HG02571 (cell line): ENCODE measurements around the gene AVPR1B.

Experiments used
- ATAC-seq: cut with Tn5 transposase; IDR thresholded peaks from one replicate; pipeline ENCODE4 v1.9.1; 2021; ENCODE audit warnings: mild to moderate bottlenecking, moderate library complexity; ENCODE audit not compliant: unreplicated experiment

AVPR1B gene

GRCh38 chr1:206114692-206115640 lies 2.2 kb downstream of the AVPR1B start:
- ATAC-seq: no peak

GRCh38 chr1:206112600-206113301 lies 4.4 kb downstream of the AVPR1B start:
- ATAC-seq: no peak

DNA sequence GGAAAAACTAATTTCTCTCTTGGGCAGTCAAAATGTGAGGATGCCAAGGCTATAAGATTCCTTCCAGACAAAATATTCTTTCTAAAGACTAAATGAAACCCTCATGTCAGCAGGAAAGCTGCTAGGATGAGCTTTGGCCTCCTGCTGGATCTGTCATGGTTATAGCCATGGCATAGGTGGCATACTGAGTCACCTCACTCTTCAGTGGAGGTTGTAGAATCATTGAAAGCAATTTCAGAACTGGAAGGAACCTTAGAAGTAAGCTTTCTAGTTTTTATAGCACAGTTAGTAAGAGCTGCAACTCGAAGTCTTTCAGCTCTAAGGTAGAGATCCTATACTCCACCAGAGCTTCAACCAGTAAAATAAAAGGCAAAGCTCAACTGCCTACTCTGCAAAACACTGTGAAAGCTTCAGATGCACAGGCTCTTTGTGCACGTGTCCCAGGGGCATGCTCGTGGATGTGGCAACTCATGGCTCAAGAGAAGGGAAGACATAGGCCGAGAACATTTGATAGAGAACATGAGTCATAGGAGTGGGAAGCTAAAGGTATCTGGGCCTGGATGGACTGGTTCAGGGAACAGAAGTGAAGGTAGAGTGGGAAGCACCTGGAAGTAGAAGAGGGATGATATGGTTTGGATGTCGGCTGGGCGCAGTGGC lies 5.8 kb downstream of the AVPR1B start:
- ATAC-seq: no peak

DNA sequence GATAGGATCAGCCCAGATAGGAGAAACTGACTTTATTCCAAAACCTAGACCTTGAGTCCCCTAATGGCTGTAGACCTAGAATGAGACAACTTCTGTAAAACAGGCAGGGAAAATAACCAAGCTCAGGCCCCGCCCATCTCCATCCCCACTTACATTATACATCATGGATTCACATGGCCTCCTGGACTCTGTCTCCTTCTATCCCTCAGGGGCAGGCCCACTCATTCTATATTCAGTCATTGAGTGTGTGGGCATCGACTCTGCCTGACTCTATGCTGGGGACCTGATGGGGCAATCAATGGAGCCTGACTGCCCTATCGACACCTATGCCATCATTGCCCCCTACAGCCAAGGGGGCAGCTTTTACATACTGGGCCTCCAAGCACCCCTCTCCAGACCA lies 6.4 kb downstream of the AVPR1B start:
- no peak for ATAC-seq

- no peak for ATAC-seq
These were observed 7.0 kb downstream of the AVPR1B start for GRCh38 chr1:206110161-206110560.

DNA sequence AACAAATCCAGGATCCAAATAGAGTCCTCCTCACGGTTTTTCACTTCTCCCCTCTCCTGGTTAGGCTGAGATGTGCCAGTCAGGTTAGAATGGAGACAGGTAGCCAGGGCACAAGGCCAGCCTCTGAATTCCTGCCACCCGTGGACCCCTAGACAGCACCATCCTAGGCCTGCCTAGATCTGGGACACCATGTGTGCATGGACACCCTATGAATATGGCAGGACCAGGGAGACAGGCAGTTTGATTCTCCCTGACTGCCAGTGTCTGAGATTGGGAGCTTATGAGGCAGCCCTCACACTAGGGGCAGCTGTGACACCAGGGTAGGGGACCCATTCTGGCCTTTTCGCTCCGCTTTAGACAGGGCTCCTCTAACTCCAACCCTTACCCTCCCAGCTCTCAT lies 7.5 kb downstream of the AVPR1B start:
- no peak for ATAC-seq

DNA sequence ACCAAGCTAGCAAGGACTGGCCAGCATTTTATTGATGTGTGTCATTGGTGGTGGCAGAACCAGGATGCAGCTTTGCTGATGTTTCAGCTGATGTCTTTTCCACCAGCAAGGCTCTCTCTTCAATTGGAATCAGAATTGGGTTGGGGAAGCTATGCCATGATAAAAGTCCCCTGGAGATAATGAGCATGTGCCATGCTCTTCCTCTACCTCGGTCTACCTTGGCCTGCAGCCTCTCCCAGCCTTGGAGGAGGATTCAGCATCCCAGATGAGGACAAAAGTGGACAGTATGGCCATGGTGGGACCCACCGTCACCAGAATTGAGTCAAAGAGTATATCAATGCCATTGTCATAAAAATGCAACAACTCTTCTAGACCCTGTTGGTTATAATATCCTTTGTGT lies 8.6 kb downstream of the AVPR1B start:
- ATAC-seq: no peak

DNA sequence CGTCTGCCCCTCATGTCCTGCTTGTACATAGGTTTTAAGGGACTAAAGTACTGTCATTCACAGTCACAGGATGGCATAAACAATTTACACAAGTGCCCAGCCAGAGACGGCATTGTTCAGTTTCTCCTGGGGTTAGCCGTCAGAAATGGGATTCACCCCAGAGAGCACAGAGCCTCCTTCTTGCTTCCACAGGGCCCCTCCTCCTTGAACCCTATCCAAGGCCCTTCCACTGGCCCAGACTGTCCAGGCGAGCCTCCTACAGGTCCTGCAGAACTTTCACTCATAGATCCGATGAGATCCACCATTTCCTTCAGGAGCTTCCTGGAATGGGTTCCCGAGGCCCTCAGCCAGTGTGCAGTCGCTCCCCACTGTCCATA lies 10.0 kb downstream of the AVPR1B start:
- no peak for ATAC-seq

DNA sequence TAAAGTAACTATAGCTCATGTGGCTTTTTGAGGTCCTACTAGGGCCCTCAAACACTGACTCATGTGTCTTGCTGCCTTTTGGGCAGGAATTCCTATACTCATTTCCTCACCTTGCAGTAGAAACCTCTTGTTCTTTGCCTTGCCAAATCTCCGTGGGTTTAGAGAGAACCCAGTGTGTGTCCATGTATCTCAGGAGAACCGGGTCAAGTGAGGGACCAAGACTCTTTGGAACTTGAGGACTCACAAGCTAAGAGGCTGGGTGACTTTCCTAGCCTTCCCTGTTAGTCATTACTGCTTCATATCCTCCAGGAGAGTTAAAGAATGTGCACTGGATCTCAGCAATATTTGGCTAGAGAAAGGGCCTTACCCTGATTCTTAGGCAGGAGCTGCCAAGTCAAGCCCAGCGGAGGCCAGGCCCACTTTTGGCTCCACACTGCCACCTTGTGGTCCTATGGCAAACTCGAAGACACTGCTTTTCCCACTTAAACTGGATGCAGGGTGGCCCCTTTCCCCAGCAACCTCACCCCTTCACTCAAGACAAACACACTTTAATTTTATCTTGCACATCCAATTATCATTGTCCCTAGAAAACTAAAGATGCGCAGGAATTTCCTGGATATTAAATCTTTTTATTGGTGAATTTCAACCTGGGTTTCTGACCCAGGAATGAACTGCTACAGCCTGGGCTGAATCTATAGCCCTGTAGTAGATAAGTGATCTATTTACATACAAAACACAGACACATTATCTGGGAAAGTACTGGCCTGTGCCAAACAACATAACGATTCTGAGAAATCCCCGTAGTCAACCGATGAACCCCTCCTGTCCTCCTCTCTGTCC lies 10.6 kb downstream of the AVPR1B start:
- no peak for ATAC-seq

GRCh38 chr1:206105464-206105995 lies 11.7 kb downstream of the AVPR1B start:
- no peak for ATAC-seq

DNA sequence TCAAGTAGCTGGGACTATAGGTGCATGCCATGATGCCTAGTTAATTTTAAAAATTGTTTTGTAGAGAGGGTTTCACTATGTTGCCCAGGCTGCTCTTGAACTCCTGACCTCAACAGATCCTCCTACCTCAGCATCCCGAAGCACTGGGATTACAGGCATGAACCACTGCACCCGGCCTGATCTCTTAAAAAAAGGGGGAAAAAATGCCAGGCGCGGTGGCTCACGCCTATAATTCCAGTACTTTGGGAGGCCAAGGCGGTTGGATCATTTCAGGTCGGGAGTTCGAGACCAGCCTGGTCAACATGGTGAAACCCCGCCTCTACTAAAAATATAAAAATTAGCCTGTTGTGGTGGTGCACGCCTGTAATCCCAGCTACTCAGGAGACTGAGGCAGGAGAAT lies 13.2 kb downstream of the AVPR1B start:
- no peak for ATAC-seq

GRCh38 chr1:206102292-206102936 lies 14.8 kb downstream of the AVPR1B start:
- ATAC-seq: no peak

- no peak for ATAC-seq
These were observed 15.7 kb downstream of the AVPR1B start for GRCh38 chr1:206101351-206102045.

- no peak for ATAC-seq
These were observed 16.9 kb downstream of the AVPR1B start for GRCh38 chr1:206100226-206100815.

- ATAC-seq: no peak
These were observed 18.8 kb downstream of the AVPR1B start for GRCh38 chr1:206098242-206098919.

DNA sequence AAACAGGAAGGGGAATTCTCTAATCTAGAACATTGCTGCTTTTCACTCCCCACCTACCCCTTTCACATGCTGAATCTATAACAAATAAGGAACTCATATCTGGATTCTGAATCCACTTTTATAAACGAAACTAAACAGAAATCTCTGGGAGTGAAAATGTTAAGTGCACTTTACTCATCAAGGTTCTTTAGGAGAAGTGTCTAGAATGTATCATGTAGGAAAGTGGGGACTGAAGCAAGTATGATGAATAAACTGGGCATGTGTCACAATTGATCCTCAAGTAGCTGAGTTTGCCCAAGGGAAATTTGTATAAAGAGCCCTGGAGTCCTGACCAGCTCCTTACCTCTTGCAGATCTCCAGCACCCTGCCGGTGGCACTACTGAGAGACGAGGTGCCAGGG lies 19.8 kb downstream of the AVPR1B start:
- no peak for ATAC-seq

GRCh38 chr1:206094024-206094423 lies 23.2 kb downstream of the AVPR1B start:
- no peak for ATAC-seq

DNA sequence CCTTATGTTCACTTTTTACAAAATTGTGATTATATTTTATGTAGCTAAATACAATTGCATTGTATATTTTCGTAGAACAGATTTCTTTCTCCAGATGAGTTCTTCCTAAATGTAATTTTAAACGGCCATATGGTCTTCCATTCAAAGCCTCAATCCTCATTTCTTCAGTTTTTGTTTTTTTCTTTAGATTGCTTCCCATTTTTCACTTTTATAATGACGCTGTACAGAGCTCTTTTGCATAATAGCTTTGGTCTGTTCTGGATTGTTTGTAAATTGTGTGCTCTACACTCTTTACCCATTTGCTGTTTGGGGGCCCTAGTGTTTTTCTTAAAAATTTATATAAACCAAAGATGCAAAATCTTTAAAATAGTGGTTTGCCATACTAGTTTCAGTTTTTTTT lies 27.8 kb downstream of the AVPR1B start:
- ATAC-seq: no peak
